Type B pancreatic cell (in vitro differentiated cells): ENCODE measurements around the gene C19orf85. TPM values are rescaled to one million over a fixed set of nuclear protein-coding genes. Genes with fewer than 3 reads are reported as not detected.
"Not testable (repeated sequence)": the region's sequence is repeated elsewhere in the genome, so short reads cannot be mapped to it uniquely, and the experiment has no call there.

Experiments
- DNase-seq: peaks from one replicate; pipeline ENCODE4 v3.0.0; 2021; ENCODE audit warnings: mixed read lengths; ENCODE audit not compliant: unreplicated experiment; ENCODE audit errors: extremely low spot score
- H3K27ac Mint-ChIP-seq: 2 replicates; pipeline ENCODE4 v1.8.0; 2021; ENCODE audit warnings: mild to moderate bottlenecking, mixed read lengths
- H3K27me3 Mint-ChIP-seq: 2 replicates; pipeline ENCODE4 v1.8.0; 2021; ENCODE audit warnings: mixed read lengths
- H3K36me3 Mint-ChIP-seq: 2 replicates; pipeline ENCODE4 v1.8.0; 2021; ENCODE audit warnings: mixed read lengths
- H3K4me1 Mint-ChIP-seq: one replicate; pipeline ENCODE4 v1.8.0; 2021; ENCODE audit warnings: mixed read lengths; ENCODE audit not compliant: unreplicated experiment
- H3K4me3 Mint-ChIP-seq: 2 replicates; pipeline ENCODE4 v1.8.0; 2021; ENCODE audit warnings: mild to moderate bottlenecking, mixed read lengths
- H3K9me3 Mint-ChIP-seq: 2 replicates; pipeline ENCODE4 v1.8.0; 2021; ENCODE audit warnings: mixed read lengths
- total RNA-seq: library from RNA; stranded (reverse); gene quantifications from 2 replicates; pipeline ENCODE4 v1.2.1, GENCODE V29; 2021; ENCODE audit warnings: low replicate concordance
- TF ChIP-seq, protein P1 (sequence below): fragments of 200-600 bp; sonication (generic); conservative IDR thresholded peaks from 2 replicates; pipeline ENCODE4 v1.5.0; 2021; ENCODE audit warnings: antibody characterized with exemption, mild to moderate bottlenecking

C19orf85 gene
- total RNA-seq, 1 donor from 2014 or later = not detected

- Mint-ChIP-seq H3K36me3 (peaks cover 8% of the 10 kb centered on the region), H3K4me3 (no peak overlapping the region), H3K27me3 (peaks cover 38% of the 10 kb centered on the region), H3K4me1 (peaks cover 12% of the 10 kb centered on the region), H3K27ac (no peak overlapping the region), H3K9me3 (no peaks in the 10 kb centered on the region)
- TF ChIP-seq, protein P1, sequence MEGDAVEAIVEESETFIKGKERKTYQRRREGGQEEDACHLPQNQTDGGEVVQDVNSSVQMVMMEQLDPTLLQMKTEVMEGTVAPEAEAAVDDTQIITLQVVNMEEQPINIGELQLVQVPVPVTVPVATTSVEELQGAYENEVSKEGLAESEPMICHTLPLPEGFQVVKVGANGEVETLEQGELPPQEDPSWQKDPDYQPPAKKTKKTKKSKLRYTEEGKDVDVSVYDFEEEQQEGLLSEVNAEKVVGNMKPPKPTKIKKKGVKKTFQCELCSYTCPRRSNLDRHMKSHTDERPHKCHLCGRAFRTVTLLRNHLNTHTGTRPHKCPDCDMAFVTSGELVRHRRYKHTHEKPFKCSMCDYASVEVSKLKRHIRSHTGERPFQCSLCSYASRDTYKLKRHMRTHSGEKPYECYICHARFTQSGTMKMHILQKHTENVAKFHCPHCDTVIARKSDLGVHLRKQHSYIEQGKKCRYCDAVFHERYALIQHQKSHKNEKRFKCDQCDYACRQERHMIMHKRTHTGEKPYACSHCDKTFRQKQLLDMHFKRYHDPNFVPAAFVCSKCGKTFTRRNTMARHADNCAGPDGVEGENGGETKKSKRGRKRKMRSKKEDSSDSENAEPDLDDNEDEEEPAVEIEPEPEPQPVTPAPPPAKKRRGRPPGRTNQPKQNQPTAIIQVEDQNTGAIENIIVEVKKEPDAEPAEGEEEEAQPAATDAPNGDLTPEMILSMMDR = no peak
- DNase-seq = no peak
Observed at GRCh38 chr19:55449469-55449868, 15.1 kb downstream of the C19orf85 start.

DNA sequence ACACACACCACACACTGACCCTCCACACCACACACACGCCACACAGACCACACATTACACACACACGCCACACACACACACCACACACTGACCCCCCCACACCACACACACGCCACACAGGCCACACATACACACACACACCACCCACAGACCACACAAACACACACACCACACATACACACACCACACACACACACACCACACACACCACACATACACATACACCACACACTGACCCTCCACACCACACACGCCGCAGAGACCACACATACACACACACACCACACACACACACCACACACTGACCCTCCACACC lies 16.4 kb downstream of the C19orf85 start:
- H3K4me1 Mint-ChIP-seq, H3K36me3 Mint-ChIP-seq, H3K9me3 Mint-ChIP-seq, H3K4me3 Mint-ChIP-seq, H3K27ac Mint-ChIP-seq, DNase-seq: not testable (repeated sequence)
- H3K27me3 Mint-ChIP-seq = peaks cover 41% of the 10 kb centered on the region

DNA sequence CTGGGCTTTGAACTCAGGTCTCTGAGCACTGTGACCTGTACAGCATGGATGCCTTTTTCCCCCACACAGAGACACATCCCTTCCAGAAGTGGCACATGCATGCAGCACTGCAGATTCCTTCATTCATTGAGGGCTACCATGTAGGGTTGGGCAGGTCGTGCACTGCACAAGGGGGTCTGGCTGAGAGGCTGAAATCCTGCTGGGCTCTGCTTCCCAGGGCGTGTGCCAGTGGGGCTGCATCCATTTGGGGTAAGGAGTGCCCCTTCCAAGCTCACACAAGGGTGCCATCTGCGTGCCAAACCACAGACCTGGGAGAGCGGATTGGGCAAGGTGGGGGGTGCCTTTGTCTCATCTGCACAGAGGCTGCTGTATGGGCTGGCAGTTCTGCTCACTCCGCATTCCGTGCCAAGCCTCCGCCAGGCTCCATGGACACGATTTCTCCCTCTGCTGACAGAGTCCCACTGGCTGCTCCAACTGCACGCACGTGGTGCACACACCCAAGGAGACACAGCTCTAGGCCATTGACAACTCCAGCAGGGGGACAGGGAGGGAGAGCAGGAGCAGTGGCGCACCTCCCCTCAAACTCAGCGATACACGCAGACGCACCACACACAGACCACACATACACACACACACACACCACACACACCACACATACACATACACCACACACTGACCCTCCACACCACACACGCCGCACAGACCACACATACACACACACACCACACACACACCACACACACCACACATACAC lies 17.0 kb downstream of the C19orf85 start:
- H3K27me3 Mint-ChIP-seq = peaks cover 42% of the 10 kb centered on the region
- no peaks in the 10 kb centered on the region for H3K36me3 Mint-ChIP-seq
- no peak overlapping the region for H3K4me3 Mint-ChIP-seq
- no peak overlapping the region for H3K27ac Mint-ChIP-seq
- no peaks in the 10 kb centered on the region for H3K4me1 Mint-ChIP-seq
- TF ChIP-seq, protein P1 = no peak
- DNase-seq = no peak
- H3K9me3 Mint-ChIP-seq = no peaks in the 10 kb centered on the region

- no peak overlapping the region for H3K27ac Mint-ChIP-seq
- H3K4me3 Mint-ChIP-seq = no peak overlapping the region
- H3K36me3 Mint-ChIP-seq = peaks cover 4% of the 10 kb centered on the region
- peaks cover 51% of the 10 kb centered on the region for H3K27me3 Mint-ChIP-seq
- H3K9me3 Mint-ChIP-seq = no peaks in the 10 kb centered on the region
- peaks cover 6% of the 10 kb centered on the region for H3K4me1 Mint-ChIP-seq
- DNase-seq = no peak
- TF ChIP-seq, protein P1 = no peak
Observed at GRCh38 chr19:55446060-55446459, 18.5 kb downstream of the C19orf85 start.

DNA sequence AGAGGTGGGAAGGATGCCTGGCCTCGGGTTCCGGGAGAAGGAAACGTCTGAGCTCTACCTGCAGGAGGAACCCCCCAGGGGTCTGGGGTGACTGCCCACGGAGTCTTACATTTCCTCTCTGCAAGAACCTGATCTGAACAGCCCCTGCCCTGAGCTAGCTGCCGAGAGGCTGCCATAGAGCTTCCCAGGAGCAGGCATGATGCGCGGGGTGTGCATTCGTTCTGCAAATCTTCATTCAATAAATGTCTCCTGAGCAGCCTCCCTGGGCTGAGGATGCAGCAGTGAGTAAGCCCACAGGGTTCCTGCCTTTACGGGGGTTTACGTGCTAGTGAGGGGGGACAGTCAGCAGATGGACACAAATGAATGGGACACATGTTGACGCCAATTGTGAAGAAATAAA lies 19.9 kb downstream of the C19orf85 start:
- Mint-ChIP-seq H3K27me3 (peaks cover 55% of the 10 kb centered on the region), H3K36me3 (peaks cover 8% of the 10 kb centered on the region), H3K4me3 (no peak overlapping the region), H3K4me1 (peaks cover 10% of the 10 kb centered on the region), H3K9me3 (no peaks in the 10 kb centered on the region), H3K27ac (no peak overlapping the region)
- no peak for DNase-seq
- TF ChIP-seq, protein P1 = no peak

GRCh38 chr19:55443824-55444480 lies 20.6 kb downstream of the C19orf85 start:
- Mint-ChIP-seq H3K4me3 (no peak overlapping the region), H3K36me3 (peaks cover 8% of the 10 kb centered on the region), H3K27ac (no peak overlapping the region), H3K4me1 (peaks cover 10% of the 10 kb centered on the region), H3K27me3 (peaks cover 62% of the 10 kb centered on the region), H3K9me3 (no peaks in the 10 kb centered on the region)
- DNase-seq = no peak
- TF ChIP-seq, protein P1 = no peak
